Measurements from ENCODE around the gene RDH8. TPM values are rescaled to one million over a fixed set of nuclear protein-coding genes. Genes with fewer than 3 reads are reported as not detected.

Gene RDH8, protein sequence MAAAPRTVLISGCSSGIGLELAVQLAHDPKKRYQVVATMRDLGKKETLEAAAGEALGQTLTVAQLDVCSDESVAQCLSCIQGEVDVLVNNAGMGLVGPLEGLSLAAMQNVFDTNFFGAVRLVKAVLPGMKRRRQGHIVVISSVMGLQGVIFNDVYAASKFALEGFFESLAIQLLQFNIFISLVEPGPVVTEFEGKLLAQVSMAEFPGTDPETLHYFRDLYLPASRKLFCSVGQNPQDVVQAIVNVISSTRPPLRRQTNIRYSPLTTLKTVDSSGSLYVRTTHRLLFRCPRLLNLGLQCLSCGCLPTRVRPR
- total RNA-seq (2021) (not detected in 2 replicates), Bru-seq, nascent RNA (not detected), BruChase-seq, experiment 1, labeled RNA remaining after a 2-hour chase (not detected), BruChase-seq, experiment 2, labeled RNA remaining after a 6-hour chase (not detected)
- long read RNA-seq: 0 reads

- BruUV-seq (replicated peaks): no TSS peak
- no peaks in the 10 kb centered on the region for H3K9me3 ChIP-seq (ENCODE audit: low read depth, low read length, poor library complexity, severe bottlenecking)
- CTCF ChIA-PET: no interaction called here
- H3K4me1 ChIP-seq (ENCODE audit: insufficient read depth, low read length, poor library complexity, severe bottlenecking): peaks cover 46% of the 10 kb centered on the region
- POLR2A ChIA-PET (ENCODE audit: low non-redundant PET): no interaction called here
- H3K36me3 ChIP-seq (ENCODE audit: insufficient read depth, low read length, poor library complexity, severe bottlenecking): no peaks in the 10 kb centered on the region
- intact Hi-C loops (cut with micrococcal nuclease; ENCODE audit: unreplicated experiment): loop anchor here (10.0 kb wide), 1 partner anchor 159 kb away; no protein-coding TSS in a partner anchor
- H3K27ac ChIP-seq (ENCODE audit: low read depth, low read length, poor library complexity, severe bottlenecking): no peak within 1 kb of the TSS
- TF ChIP-seq EZH2 (IDR thresholded peaks at IDR 0.05; ENCODE audit: borderline replicate concordance, low read depth, low read length, poor library complexity, severe bottlenecking) (no peak), CTCF (conservative IDR thresholded peaks at IDR 0.05; ENCODE audit: low read depth, low read length) (no peak)
- H3K4me3 ChIP-seq (ENCODE audit: low read depth, low read length, poor library complexity, severe bottlenecking): no peak within 1 kb of the TSS
- no peak for DNase-seq (ENCODE audit: low spot score)
- no peaks in the 10 kb centered on the region for H3K27me3 ChIP-seq (replicated peaks; ENCODE audit: insufficient read depth, low read depth, low read length, poor library complexity)
Observed at GRCh38 chr19:10013316-10013715, at the start of gene RDH8. Gene RDH8 (plus strand): TSS chr19:10013483. CDS start chr19:10013498, 15 bp downstream.

DNA sequence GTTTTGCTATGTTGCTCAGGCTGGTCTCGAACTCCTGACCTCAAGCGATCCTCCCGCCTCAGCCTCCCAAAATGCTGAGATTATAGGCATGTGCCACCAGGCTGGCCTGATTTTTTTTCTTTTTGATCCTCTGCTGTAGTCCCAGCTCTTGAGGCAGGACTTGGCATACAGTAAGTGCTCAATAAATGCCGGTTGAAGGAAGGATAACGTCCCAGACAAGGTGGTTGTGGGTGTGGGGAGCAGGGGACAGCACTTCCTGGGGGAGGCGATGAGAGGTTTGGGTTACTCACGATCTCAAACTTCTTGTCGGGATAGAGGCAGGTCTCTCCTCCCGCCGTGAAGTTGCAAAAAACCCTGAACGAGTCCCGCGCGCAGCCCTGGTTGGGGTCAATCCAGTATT is 47.3 kb upstream of the RDH8 start:
- no TSS peak for BruUV-seq (replicated peaks)
- Histone ChIP-seq H3K27ac (ENCODE audit: low read depth, low read length, poor library complexity, severe bottlenecking) (no peak overlapping the region), H3K36me3 (ENCODE audit: insufficient read depth, low read length, poor library complexity, severe bottlenecking) (no peaks in the 10 kb centered on the region), H3K27me3 (replicated peaks; ENCODE audit: insufficient read depth, low read depth, low read length, poor library complexity) (no peaks in the 10 kb centered on the region), H3K4me1 (ENCODE audit: insufficient read depth, low read length, poor library complexity, severe bottlenecking) (no peaks in the 10 kb centered on the region), H3K4me3 (ENCODE audit: low read depth, low read length, poor library complexity, severe bottlenecking) (no peak overlapping the region), H3K9me3 (ENCODE audit: low read depth, low read length, poor library complexity, severe bottlenecking) (no peaks in the 10 kb centered on the region)
- no peak for DNase-seq (ENCODE audit: low spot score)
- POLR2A ChIA-PET (ENCODE audit: low non-redundant PET): no interaction called here
- no peak for TF ChIP-seq CTCF (conservative IDR thresholded peaks at IDR 0.05; ENCODE audit: low read depth, low read length)
- no peak for TF ChIP-seq EZH2 (IDR thresholded peaks at IDR 0.05; ENCODE audit: borderline replicate concordance, low read depth, low read length, poor library complexity, severe bottlenecking)
- intact Hi-C loops (cut with micrococcal nuclease; ENCODE audit: unreplicated experiment): no loop called here
- CTCF ChIA-PET: interaction anchor here (0.8 kb wide), 1 partner anchor 34 kb away, joined by 7 read pairs; no protein-coding TSS in a partner anchor

DNA sequence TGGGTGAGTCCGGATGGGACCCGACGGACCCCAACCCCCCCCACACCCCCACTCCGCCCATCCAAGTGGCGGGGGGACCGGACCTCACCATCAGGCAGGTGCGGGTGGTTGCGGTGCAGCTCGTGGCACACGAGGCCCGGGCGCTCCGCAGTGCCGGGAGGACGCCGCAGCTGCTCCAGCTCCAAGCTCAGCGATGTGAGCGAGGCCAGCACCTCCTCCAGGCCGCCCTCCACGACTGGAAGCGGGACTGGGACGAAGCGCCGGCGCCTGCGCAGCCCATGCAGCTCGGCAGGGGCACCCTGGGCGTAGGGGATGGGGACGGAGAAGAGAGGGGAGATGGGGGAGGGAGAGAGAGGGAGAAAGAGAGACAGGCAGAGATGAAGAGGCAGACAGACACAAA is 46.8 kb upstream of the RDH8 start:
- H3K36me3 ChIP-seq (ENCODE audit: insufficient read depth, low read length, poor library complexity, severe bottlenecking): no peaks in the 10 kb centered on the region
- POLR2A ChIA-PET (ENCODE audit: low non-redundant PET): no interaction called here
- TF ChIP-seq EZH2 (IDR thresholded peaks at IDR 0.05; ENCODE audit: borderline replicate concordance, low read depth, low read length, poor library complexity, severe bottlenecking): no peak
- H3K4me3 ChIP-seq (ENCODE audit: low read depth, low read length, poor library complexity, severe bottlenecking): no peak overlapping the region
- intact Hi-C loops (cut with micrococcal nuclease; ENCODE audit: unreplicated experiment): no loop called here
- H3K27me3 ChIP-seq (replicated peaks; ENCODE audit: insufficient read depth, low read depth, low read length, poor library complexity): no peaks in the 10 kb centered on the region
- no peak for DNase-seq (ENCODE audit: low spot score)
- H3K27ac ChIP-seq (ENCODE audit: low read depth, low read length, poor library complexity, severe bottlenecking): no peak overlapping the region
- H3K4me1 ChIP-seq (ENCODE audit: insufficient read depth, low read length, poor library complexity, severe bottlenecking): no peaks in the 10 kb centered on the region
- H3K9me3 ChIP-seq (ENCODE audit: low read depth, low read length, poor library complexity, severe bottlenecking): no peaks in the 10 kb centered on the region
- no TSS peak for BruUV-seq (replicated peaks)
- CTCF ChIA-PET: interaction anchor here (0.8 kb wide), 1 partner anchor 34 kb away, joined by 7 read pairs; no protein-coding TSS in a partner anchor
